Measurements from ENCODE around the gene ZNF620. TPM values are rescaled to one million over a fixed set of nuclear protein-coding genes. Genes with fewer than 3 reads are reported as not detected.
A peak's percentile ranks its signal among the peaks of the same experiment; 100 is the strongest.

ZNF620 gene
- total and polyA plus RNA-seq, 9 donors: 1.4 to 4.2 (median 3.7) TPM

DNA sequence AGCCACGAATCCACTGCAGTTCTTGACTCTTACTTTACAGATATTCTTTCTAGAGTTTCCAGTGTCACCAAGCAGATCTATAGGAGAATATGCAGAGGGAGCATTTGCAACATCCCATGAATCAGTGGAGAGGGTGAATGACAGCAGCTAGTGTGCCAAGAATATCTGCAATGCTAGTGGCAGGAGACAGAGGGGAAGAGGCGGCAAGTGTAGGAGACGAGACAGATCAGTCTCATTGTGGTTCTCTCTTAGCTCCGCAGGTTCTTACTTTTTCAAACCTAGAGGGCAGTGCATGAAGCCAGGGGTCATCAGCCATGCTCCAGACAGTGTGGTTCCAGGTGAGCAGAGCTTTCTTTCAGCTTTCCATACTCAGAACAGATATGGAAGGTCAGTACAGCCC is 28.2 kb upstream of the ZNF620 start:
- TF ChIP-seq POLR2A (IDR thresholded peaks at IDR 0.05) (no peak), EP300 (IDR thresholded peaks at IDR 0.05) (no peak)
- TF ChIP-seq, protein P1, sequence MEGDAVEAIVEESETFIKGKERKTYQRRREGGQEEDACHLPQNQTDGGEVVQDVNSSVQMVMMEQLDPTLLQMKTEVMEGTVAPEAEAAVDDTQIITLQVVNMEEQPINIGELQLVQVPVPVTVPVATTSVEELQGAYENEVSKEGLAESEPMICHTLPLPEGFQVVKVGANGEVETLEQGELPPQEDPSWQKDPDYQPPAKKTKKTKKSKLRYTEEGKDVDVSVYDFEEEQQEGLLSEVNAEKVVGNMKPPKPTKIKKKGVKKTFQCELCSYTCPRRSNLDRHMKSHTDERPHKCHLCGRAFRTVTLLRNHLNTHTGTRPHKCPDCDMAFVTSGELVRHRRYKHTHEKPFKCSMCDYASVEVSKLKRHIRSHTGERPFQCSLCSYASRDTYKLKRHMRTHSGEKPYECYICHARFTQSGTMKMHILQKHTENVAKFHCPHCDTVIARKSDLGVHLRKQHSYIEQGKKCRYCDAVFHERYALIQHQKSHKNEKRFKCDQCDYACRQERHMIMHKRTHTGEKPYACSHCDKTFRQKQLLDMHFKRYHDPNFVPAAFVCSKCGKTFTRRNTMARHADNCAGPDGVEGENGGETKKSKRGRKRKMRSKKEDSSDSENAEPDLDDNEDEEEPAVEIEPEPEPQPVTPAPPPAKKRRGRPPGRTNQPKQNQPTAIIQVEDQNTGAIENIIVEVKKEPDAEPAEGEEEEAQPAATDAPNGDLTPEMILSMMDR (IDR thresholded peaks at IDR 0.05): no peak
- H3K4me3 ChIP-seq: peak overlapping the region; percentile 96
- intact Hi-C loops (cut with DNase I): no loop called here
- WGBS, 3 donors: 45 to 61% (median 50%) methylated on average over 4 of the region's 4 CpGs
- no peak for DNase-seq
- H3K27ac ChIP-seq: no peak overlapping the region
- H3K36me3 ChIP-seq: no peaks in the 10 kb centered on the region
- H3K4me1 ChIP-seq (ENCODE audit: insufficient read depth): peaks cover 4% of the 10 kb centered on the region
- H3K27me3 ChIP-seq: no peaks in the 10 kb centered on the region
- no peaks in the 10 kb centered on the region for H3K9me3 ChIP-seq

DNA sequence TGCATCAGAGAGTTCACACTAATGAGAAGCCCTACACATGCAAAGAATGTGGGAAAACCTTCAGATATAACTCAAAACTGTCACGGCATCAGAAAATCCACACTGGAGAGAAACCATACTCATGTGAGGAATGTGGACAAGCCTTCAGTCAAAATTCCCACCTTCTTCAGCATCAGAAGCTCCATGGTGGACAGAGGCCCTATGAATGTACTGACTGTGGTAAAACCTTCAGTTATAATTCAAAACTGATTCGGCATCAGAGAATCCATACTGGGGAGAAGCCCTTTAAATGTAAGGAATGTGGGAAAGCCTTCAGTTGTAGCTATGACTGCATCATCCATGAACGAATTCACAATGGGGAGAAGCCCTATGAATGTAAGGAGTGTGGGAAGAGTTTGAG is 18.7 kb upstream of the ZNF620 start:
- TF ChIP-seq, protein P1 (IDR thresholded peaks at IDR 0.05): no peak
- TF ChIP-seq POLR2A (IDR thresholded peaks at IDR 0.05) (no peak), EP300 (IDR thresholded peaks at IDR 0.05) (no peak)
- intact Hi-C loops (cut with DNase I): no loop called here
- Histone ChIP-seq H3K27ac (no peak overlapping the region), H3K27me3 (no peaks in the 10 kb centered on the region), H3K9me3 (peaks cover 4 to 18% of the 10 kb centered on the region in 2 donors), H3K4me3 (no peak overlapping the region), H3K4me1 (ENCODE audit: insufficient read depth) (no peaks in the 10 kb centered on the region), H3K36me3 (no peaks in the 10 kb centered on the region)
- 95 to 99% (median 97%) methylated on average over 3 of the region's 3 CpGs for WGBS, 3 donors
- DNase-seq: no peak

DNA sequence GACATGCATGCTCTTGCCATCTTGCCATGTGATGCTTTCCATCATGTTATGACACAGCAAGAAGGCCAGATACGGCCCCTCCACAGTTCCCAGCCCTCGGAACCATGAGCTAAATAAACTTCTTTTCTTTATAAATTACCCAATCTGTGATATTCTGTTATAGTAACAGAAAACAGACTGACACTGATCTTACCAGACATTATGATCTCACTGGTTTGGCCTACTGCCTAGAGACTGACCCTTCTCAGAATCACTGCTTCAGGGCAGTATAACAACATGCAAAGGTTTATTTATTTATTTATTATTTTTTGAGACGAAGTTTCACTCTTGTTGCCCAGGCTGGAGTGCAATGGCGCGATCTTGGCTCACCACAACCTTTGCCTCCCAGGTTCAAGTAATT is 14.9 kb upstream of the ZNF620 start:
- H3K9me3 ChIP-seq: peaks cover 4 to 18% of the 10 kb centered on the region in 2 donors
- no peak overlapping the region for H3K27ac ChIP-seq
- no peak for DNase-seq
- no peaks in the 10 kb centered on the region for H3K27me3 ChIP-seq
- no peaks in the 10 kb centered on the region for H3K36me3 ChIP-seq
- H3K4me3 ChIP-seq: no peak overlapping the region
- intact Hi-C loops (cut with DNase I): no loop called here
- no peaks in the 10 kb centered on the region for H3K4me1 ChIP-seq (ENCODE audit: insufficient read depth)
- TF ChIP-seq POLR2A (IDR thresholded peaks at IDR 0.05) (no peak), EP300 (IDR thresholded peaks at IDR 0.05) (no peak)
- TF ChIP-seq, protein P1 (IDR thresholded peaks at IDR 0.05): no peak
- WGBS, 3 donors: 83 to 90% (median 85%) methylated on average over 5 of the region's 5 CpGs

DNA sequence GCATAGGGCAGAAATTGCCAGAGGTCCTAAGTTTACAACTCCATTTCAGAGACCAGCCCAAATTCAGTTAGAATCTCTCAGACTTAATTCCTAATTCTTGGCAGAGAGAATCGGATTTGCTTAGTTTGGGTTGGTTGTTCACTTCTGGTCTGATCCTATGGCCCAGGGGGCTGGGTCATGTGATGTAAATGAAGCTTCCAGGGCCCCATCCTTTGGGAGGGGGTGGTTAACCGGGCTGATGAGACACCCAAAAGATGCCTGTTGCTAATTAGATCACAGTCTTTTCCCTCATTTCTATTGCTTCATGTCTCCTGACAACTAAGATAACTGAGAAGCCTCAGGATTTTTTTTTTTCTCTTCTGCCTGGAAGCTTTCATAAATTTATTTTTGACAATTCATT is 11.1 kb upstream of the ZNF620 start:
- intact Hi-C loops (cut with DNase I): no loop called here
- TF ChIP-seq EP300 (IDR thresholded peaks at IDR 0.05) (no peak), POLR2A (IDR thresholded peaks at IDR 0.05) (no peak)
- TF ChIP-seq, protein P1 (IDR thresholded peaks at IDR 0.05): no peak
- no peaks in the 10 kb centered on the region for H3K27me3 ChIP-seq
- H3K27ac ChIP-seq: no peak overlapping the region
- DNase-seq: no peak
- no peaks in the 10 kb centered on the region for H3K36me3 ChIP-seq
- no peaks in the 10 kb centered on the region for H3K9me3 ChIP-seq
- no peaks in the 10 kb centered on the region for H3K4me1 ChIP-seq (ENCODE audit: insufficient read depth)
- H3K4me3 ChIP-seq: no peak overlapping the region
- WGBS, 3 donors: 29 to 41% (median 29%) methylated on average over 2 of the region's 2 CpGs
